HepG2 (cell line): ENCODE data around the gene HIGD1C.

Experiments used
- ATF2 ChIP-seq: sonication (generic); formaldehyde crosslinking; IDR thresholded peaks from 2 replicates; pipeline ENCODE4 v1.4.0; 2020; ENCODE audit warnings: missing genetic modification reagents
- CTCF ChIP-seq: sonication (generic); formaldehyde crosslinking; IDR thresholded peaks from 2 replicates; pipeline ENCODE4 v1.5.0; 2020; ENCODE audit warnings: mild to moderate bottlenecking, missing genetic modification reagents, moderate library complexity
- ELF1 ChIP-seq: sonication (generic); formaldehyde crosslinking; IDR thresholded peaks from 2 replicates; pipeline ENCODE4 v1.4.0; 2020; ENCODE audit warnings: missing genetic modification reagents
- ELF4 ChIP-seq: sonication (generic); formaldehyde crosslinking; IDR thresholded peaks from 2 replicates; pipeline ENCODE4 v1.5.0; 2020; ENCODE audit warnings: missing genetic modification reagents, mild to moderate bottlenecking, moderate library complexity, borderline replicate concordance
- EZH2 ChIP-seq: conservative IDR thresholded peaks from 2 replicates; pipeline ENCODE4 v1.6.1; 2012; ENCODE audit warnings: mild to moderate bottlenecking, low read depth, low read length, moderate library complexity
- FOXA3 ChIP-seq: IDR thresholded peaks from 2 replicates; pipeline ENCODE4 v1.6.1; 2016; ENCODE audit warnings: missing genetic modification reagents, missing compliant biosample characterization
- GFI1 ChIP-seq: sonication (generic); formaldehyde crosslinking; IDR thresholded peaks from 2 replicates; pipeline ENCODE4 v1.5.0; 2020; ENCODE audit warnings: missing genetic modification reagents, mild to moderate bottlenecking, borderline replicate concordance
- NFAT5 ChIP-seq: sonication (generic); formaldehyde crosslinking; IDR thresholded peaks from 2 replicates; pipeline ENCODE4 v1.4.0; 2020; ENCODE audit warnings: missing genetic modification reagents
- RAD21 ChIP-seq: fragments of 450-650 bp; formaldehyde crosslinking; IDR thresholded peaks from 2 replicates; pipeline ENCODE4 v1.5.0; 2020; ENCODE audit warnings: mild to moderate bottlenecking
- SNAPC2 ChIP-seq: sonication (generic); formaldehyde crosslinking; IDR thresholded peaks from 2 replicates; pipeline ENCODE4 v1.8.1; 2022; ENCODE audit warnings: mild to moderate bottlenecking, missing genetic modification reagents
- TFAP4 ChIP-seq: sonication (generic); IDR thresholded peaks from 2 replicates; pipeline ENCODE4 v1.6.1; 2016; ENCODE audit warnings: low read depth, borderline replicate concordance
- ZNF280D ChIP-seq: sonication (generic); formaldehyde crosslinking; IDR thresholded peaks from 2 replicates; pipeline ENCODE4 v1.5.1; 2020; ENCODE audit warnings: mild to moderate bottlenecking, missing genetic modification reagents
- ZNF652 ChIP-seq: IDR thresholded peaks from 2 replicates; pipeline ENCODE4 v1.6.1; 2016; ENCODE audit warnings: low read depth, borderline replicate concordance
- ZNF749 ChIP-seq: sonication (generic); formaldehyde crosslinking; IDR thresholded peaks from 2 replicates; pipeline ENCODE4 v1.8.0; 2022; ENCODE audit warnings: mild to moderate bottlenecking, missing genetic modification reagents, moderate library complexity, borderline replicate concordance

GRCh38 chr12:50927356-50927755, 25.0 kb upstream of the HIGD1C start:
- no peak for TF ChIP-seq ZNF280D (CRISPR knock-in tag)
- no peak for TF ChIP-seq ELF4
- TF ChIP-seq EZH2 = no peak
- TF ChIP-seq TFAP4 = no peak
- no peak for TF ChIP-seq SNAPC2 (CRISPR knock-in tag)
- TF ChIP-seq FOXA3 (CRISPR knock-in tag) = no peak
- TF ChIP-seq ATF2 (CRISPR knock-in tag) = no peak
- no peak for TF ChIP-seq CTCF
- TF ChIP-seq ELF1 (CRISPR knock-in tag) = no peak
- no peak for TF ChIP-seq GFI1 (CRISPR knock-in tag)
- no peak for TF ChIP-seq ZNF749
- no peak for TF ChIP-seq RAD21
- TF ChIP-seq ZNF652 = no peak
- no peak for TF ChIP-seq NFAT5 (CRISPR knock-in tag)
